Suprapubic skin (tissue), 4 donors: ENCODE results near the gene TCP11. TPM values are rescaled to one million over a fixed set of nuclear protein-coding genes. Genes with fewer than 3 reads are reported as not detected.

Experiments used
- DNase-seq, 2 donors: peaks; one replicate each; pipeline ENCODE4 v3.0.0-alpha.2; 2019; ENCODE audit warnings: low spot score in 2 of 2
- H3K27ac ChIP-seq: fragments of 200-600 bp; sonication (generic); one replicate; pipeline ENCODE4 v1.5.1; 2019
- H3K27me3 ChIP-seq: fragments of 200-600 bp; sonication (generic); one replicate; pipeline ENCODE4 v1.5.1; 2019
- H3K36me3 ChIP-seq: fragments of 200-600 bp; sonication (generic); one replicate; pipeline ENCODE4 v1.5.1; 2019
- H3K4me1 ChIP-seq: fragments of 200-600 bp; sonication (generic); one replicate; pipeline ENCODE4 v1.5.1; 2019
- H3K4me3 ChIP-seq: fragments of 200-600 bp; sonication (generic); one replicate; pipeline ENCODE4 v1.5.1; 2019; ENCODE audit warnings: mild to moderate bottlenecking
- H3K9me3 ChIP-seq: fragments of 200-600 bp; sonication (generic); one replicate; pipeline ENCODE4 v1.5.1; 2019
- EP300 ChIP-seq: sonication (generic); formaldehyde crosslinking; IDR thresholded peaks from one replicate; pipeline ENCODE4 v1.6.1; 2017; ENCODE audit warnings: antibody characterized with exemption
- POLR2A ChIP-seq, 2 donors: fragments of 450-650 bp; IDR thresholded peaks; one replicate each; pipeline ENCODE4 v1.6.1; 2017; ENCODE audit warnings: antibody characterized with exemption in 2 of 2, mild to moderate bottlenecking in 2 of 2, moderate library complexity in 2 of 2
- POLR2AphosphoS5 ChIP-seq, 3 donors: sonication (generic); formaldehyde crosslinking; IDR thresholded peaks; one replicate each; pipeline ENCODE4 v1.6.1; 2017; ENCODE audit warnings: antibody characterized with exemption in 3 of 3
- WGBS: methylation state at CpG from one replicate; pipeline ENCODE4 v1.1.5; 2018; 5-methylcytosine and 5-hydroxymethylcytosine counted together
- total RNA-seq, 4 donors: library from RNA; depleted of rRNA; stranded (reverse); fragments of >200 nt; gene quantifications; one replicate each; pipeline ENCODE4 v1.1.0, GENCODE V29; 2016
- TF ChIP-seq, protein P1 (sequence below), 2 donors: fragments of 200-600 bp in 1 of 2; fragments of 450-650 bp in 1 of 2; sonication (generic) in 1 of 2; IDR thresholded peaks; one replicate each; pipeline ENCODE4 v1.5.1; 2016 to 2019; ENCODE audit warnings: antibody characterized with exemption in 2 of 2, mild to moderate bottlenecking in 1 of 2, moderate library complexity in 1 of 2

The TCP11 gene
- total RNA-seq, 4 donors from 2014 or later = 4.2 TPM; not detected in 3

DNA sequence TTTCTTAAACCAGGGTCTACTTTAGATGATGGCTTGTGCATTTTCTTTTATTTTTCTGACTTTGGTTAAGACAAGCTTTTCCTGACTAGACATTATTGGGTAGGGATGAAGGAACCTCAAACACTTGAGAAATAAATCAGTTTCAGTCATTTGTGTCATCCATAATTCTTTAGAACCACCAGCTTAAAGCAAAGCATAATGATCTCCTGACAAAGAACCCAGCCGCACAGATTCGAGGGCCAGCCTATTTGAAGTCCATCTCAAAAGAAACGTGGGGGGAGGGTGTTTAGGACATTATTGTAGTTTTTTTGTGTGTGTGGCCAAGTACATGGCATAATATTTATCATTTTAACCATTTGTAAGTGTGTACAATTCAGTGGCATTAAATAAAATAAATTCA, 6.3 kb upstream of the TCP11 start:
- no peaks in the 10 kb centered on the region for H3K4me1 ChIP-seq
- H3K9me3 ChIP-seq = no peaks in the 10 kb centered on the region
- no peak for DNase-seq
- no peaks in the 10 kb centered on the region for H3K36me3 ChIP-seq
- TF ChIP-seq EP300 (no peak), POLR2A (IDR thresholded peaks at IDR 0.05) (no peak), POLR2AphosphoS5 (IDR thresholded peaks at IDR 0.05) (no peak)
- TF ChIP-seq, protein P1, sequence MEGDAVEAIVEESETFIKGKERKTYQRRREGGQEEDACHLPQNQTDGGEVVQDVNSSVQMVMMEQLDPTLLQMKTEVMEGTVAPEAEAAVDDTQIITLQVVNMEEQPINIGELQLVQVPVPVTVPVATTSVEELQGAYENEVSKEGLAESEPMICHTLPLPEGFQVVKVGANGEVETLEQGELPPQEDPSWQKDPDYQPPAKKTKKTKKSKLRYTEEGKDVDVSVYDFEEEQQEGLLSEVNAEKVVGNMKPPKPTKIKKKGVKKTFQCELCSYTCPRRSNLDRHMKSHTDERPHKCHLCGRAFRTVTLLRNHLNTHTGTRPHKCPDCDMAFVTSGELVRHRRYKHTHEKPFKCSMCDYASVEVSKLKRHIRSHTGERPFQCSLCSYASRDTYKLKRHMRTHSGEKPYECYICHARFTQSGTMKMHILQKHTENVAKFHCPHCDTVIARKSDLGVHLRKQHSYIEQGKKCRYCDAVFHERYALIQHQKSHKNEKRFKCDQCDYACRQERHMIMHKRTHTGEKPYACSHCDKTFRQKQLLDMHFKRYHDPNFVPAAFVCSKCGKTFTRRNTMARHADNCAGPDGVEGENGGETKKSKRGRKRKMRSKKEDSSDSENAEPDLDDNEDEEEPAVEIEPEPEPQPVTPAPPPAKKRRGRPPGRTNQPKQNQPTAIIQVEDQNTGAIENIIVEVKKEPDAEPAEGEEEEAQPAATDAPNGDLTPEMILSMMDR (IDR thresholded peaks at IDR 0.05) = no peak
- WGBS = 77% methylated on average over 3 of the region's 3 CpGs
- H3K4me3 ChIP-seq = no peak overlapping the region
- H3K27me3 ChIP-seq = no peaks in the 10 kb centered on the region
- no peak overlapping the region for H3K27ac ChIP-seq

DNA sequence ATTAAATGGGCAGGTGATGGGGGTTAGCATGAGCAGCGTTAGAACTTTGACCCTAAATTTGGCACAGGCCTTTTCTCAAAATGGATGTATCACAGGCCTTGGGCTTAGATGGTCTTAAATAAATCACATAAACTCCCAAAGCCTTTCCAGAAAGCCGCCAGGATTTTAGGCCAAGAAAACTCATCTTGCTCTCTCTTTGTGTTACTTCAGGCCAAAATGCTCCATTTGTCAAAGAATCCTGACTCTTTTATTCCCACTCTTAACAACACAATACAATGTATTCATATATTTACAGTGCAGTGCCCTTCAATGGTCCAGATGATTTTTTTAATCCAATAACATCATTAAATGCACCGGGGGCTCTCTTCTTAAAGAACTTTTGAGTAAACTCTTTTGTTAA, 5.9 kb upstream of the TCP11 start:
- 81% methylated on average over 3 of the region's 3 CpGs for WGBS

DNA sequence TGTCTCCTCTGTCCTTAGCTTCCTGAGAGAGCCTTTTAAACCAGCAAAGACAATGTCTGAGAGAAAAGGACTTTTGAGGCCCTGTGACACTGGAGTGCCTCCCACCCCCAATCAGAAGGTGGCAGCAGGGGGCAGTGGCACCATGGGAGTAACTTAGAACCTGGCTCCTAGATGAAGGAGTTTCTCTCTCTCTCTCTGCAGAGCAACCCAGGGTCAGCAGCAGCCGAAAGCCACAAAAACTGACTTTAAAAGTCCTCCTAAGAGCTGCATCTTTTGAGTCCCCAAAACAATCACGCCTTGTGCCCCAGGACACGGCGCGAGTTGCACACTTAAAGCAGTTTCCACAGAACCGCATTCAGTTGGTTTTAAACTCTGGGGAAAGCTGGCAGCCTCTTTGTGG, 5.3 kb upstream of the TCP11 start:
- Histone ChIP-seq H3K4me3 (no peak overlapping the region), H3K4me1 (peaks cover under 1% of the 10 kb centered on the region), H3K27ac (no peak overlapping the region), H3K27me3 (no peaks in the 10 kb centered on the region), H3K9me3 (no peaks in the 10 kb centered on the region), H3K36me3 (no peaks in the 10 kb centered on the region)
- WGBS = 77% methylated on average over 6 of the region's 6 CpGs
- no peak for DNase-seq
- TF ChIP-seq EP300 = no peak
- TF ChIP-seq, protein P1 (IDR thresholded peaks at IDR 0.05) = peak in 1 of 2 donors; percentile 25

More for the DNA sequence above, 5.9 kb upstream of the TCP11 start:
- Histone ChIP-seq H3K9me3 (no peaks in the 10 kb centered on the region), H3K4me1 (no peaks in the 10 kb centered on the region), H3K4me3 (no peak overlapping the region), H3K36me3 (no peaks in the 10 kb centered on the region), H3K27me3 (no peaks in the 10 kb centered on the region), H3K27ac (no peak overlapping the region)
- TF ChIP-seq EP300 (no peak), POLR2A (IDR thresholded peaks at IDR 0.05) (no peak), POLR2AphosphoS5 (IDR thresholded peaks at IDR 0.05) (no peak)
- TF ChIP-seq, protein P1 (IDR thresholded peaks at IDR 0.05) = no peak
- no peak for DNase-seq

DNA sequence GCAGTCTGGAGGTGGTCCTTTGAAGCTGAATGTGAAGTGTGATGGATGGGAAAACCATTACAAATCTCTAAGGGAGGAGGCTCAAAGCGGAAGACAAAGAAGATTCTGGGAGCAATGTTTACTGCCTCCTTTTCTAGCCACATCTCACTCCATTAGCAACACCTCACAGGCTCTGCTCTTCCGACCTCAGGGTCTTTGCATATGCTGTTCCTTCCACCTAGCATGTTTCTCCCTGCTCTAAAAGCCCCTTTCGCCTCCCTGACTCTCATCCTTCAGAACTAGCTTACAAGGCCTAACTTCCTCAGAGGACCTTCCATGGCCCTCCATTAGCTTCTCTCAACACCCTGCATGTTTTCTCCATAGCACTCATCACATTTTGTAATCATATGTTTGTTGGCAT, 4.6 kb upstream of the TCP11 start:
- TF ChIP-seq, protein P1 (IDR thresholded peaks at IDR 0.05) = no peak
- no peak for TF ChIP-seq POLR2A (IDR thresholded peaks at IDR 0.05)
- TF ChIP-seq EP300 = no peak
- TF ChIP-seq POLR2AphosphoS5 (IDR thresholded peaks at IDR 0.05) = no peak
- WGBS = 92% methylated on average over 3 of the region's 3 CpGs
- DNase-seq = no peak

DNA sequence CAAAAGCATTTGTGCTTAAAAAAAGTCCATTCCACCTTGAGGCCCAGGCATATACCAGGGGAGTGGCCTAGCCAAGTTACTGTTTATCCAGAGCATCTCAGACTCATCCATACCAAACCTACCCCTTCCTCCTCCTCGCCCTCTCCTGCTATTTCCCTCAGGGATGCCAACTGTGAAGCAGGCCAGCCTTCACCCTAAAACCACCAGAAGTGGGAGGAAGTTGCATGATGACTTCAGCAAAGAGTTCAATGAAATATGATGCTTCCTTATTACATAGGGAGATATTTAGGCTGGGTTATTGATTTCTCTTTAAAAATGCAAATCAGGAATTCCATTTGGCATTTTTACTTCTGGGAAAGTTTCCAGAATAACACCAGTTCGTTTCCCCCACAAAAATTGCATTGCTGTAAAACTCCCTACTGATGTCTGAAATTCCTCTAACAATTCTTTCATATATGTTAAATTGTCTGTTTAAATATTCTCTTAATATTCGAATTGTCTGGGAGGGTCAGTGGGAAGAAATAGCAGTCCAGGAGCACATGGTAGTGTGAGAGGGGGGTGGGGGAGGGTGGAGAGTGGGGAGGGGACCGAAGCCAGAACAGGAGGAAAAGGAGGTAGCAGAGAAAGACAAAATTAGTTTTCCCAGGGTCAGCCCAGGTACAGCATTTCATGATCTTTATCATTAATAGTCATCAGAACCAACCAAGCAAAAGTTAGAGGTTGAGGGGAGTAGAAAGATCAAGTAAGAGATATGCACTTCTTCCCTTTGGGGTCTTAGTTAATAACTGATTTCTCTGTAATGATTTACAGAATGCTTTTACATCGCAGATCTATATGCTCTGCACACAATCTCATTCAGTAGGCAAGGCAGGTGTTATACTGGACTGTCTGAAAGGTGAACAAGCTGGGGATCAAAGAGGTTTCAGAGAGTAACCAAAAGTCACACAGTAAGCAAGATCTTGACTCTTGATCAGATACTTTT, 1.7 kb upstream of the TCP11 start:
- H3K9me3 ChIP-seq = no peaks in the 10 kb centered on the region
- no peak overlapping the region for H3K4me3 ChIP-seq
- H3K36me3 ChIP-seq = no peaks in the 10 kb centered on the region
- DNase-seq = no peak
- 61% methylated on average over 5 of the region's 5 CpGs for WGBS
- TF ChIP-seq POLR2A (IDR thresholded peaks at IDR 0.05) = no peak
- H3K27me3 ChIP-seq = no peaks in the 10 kb centered on the region
- H3K4me1 ChIP-seq = peaks cover 11% of the 10 kb centered on the region
- H3K27ac ChIP-seq = no peak overlapping the region

More for the DNA sequence above, 4.6 kb upstream of the TCP11 start:
- peaks cover 8% of the 10 kb centered on the region for H3K4me1 ChIP-seq
- no peak overlapping the region for H3K27ac ChIP-seq
- H3K36me3 ChIP-seq = no peaks in the 10 kb centered on the region
- H3K9me3 ChIP-seq = no peaks in the 10 kb centered on the region
- H3K4me3 ChIP-seq = no peak overlapping the region
- no peaks in the 10 kb centered on the region for H3K27me3 ChIP-seq
